T-helper 1 cell treated with Interleukin-12 subunit alpha and Interleukin-12 subunit beta and Interleukin-4 antibody, amounts not matched to agents 30 μg/mL and 1 μg/mL, for 36 hours (primary cell): ENCODE results near the gene EIF5AL1.
"Not testable (repeated sequence)": the region's sequence is repeated elsewhere in the genome, so short reads cannot be mapped to it uniquely, and the experiment has no call there.

Experiments used
- H3K27ac Mint-ChIP-seq: one replicate; pipeline ENCODE4 v1.8.0; 2021; ENCODE audit warnings: mild to moderate bottlenecking, mixed read lengths
- H3K27me3 Mint-ChIP-seq: one replicate; pipeline ENCODE4 v1.8.0; 2021; ENCODE audit warnings: low read depth, mixed read lengths
- H3K36me3 Mint-ChIP-seq: one replicate; pipeline ENCODE4 v1.8.0; 2021; ENCODE audit warnings: low read depth, mixed read lengths
- H3K4me1 Mint-ChIP-seq: one replicate; pipeline ENCODE4 v1.8.0; 2021; ENCODE audit warnings: low read depth, mixed read lengths
- H3K4me3 Mint-ChIP-seq: one replicate; pipeline ENCODE4 v1.8.0; 2021; ENCODE audit warnings: mild to moderate bottlenecking, moderate library complexity, mixed read lengths
- H3K9me3 Mint-ChIP-seq: one replicate; pipeline ENCODE4 v1.8.0; 2021; ENCODE audit warnings: mixed read lengths

The EIF5AL1 gene

DNA sequence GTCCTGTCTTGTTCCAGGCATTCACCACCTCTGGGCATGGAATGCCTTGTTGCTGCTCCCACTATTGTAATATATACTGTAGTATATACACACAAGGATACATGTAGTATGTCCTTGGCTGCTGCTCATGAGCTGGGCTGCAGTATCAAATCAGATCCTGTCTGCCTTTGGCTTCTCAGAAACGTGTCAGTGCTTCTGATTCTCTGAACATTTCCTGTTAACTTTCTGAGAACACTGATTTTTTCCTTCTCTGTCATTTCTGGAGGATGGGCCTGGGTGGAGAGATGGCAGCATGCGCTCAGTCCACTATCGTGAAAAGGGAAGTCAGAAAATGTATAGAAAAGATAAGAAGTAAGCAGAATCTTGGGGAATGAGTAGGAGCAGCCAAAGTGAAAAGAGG is 35.6 kb downstream of the EIF5AL1 start:
- H3K4me3 Mint-ChIP-seq, result peak overlapping the region; percentile 59
- H3K36me3 Mint-ChIP-seq, result peaks cover 9% of the 10 kb centered on the region
- peaks cover 38% of the 10 kb centered on the region for H3K4me1 Mint-ChIP-seq
- H3K27me3 Mint-ChIP-seq, result no peaks in the 10 kb centered on the region
- peak overlapping the region; percentile 77 for H3K27ac Mint-ChIP-seq
- H3K9me3 Mint-ChIP-seq, result peaks cover 17% of the 10 kb centered on the region

- no peak overlapping the region for H3K27ac Mint-ChIP-seq
- H3K4me3 Mint-ChIP-seq, result no peak overlapping the region
- peaks cover 4% of the 10 kb centered on the region for H3K27me3 Mint-ChIP-seq
- peaks cover 22% of the 10 kb centered on the region for H3K4me1 Mint-ChIP-seq
- no peaks in the 10 kb centered on the region for H3K36me3 Mint-ChIP-seq
- H3K9me3 Mint-ChIP-seq, result no peaks in the 10 kb centered on the region
Observed at GRCh38 chr10:79552143-79552542, 39.8 kb downstream of the EIF5AL1 start.

GRCh38 chr10:79555354-79556309 is 43.3 kb downstream of the EIF5AL1 start:
- no peaks in the 10 kb centered on the region for H3K9me3 Mint-ChIP-seq
- H3K27me3 Mint-ChIP-seq, result peaks cover 4% of the 10 kb centered on the region
- H3K4me3 Mint-ChIP-seq, result no peak overlapping the region
- no peaks in the 10 kb centered on the region for H3K36me3 Mint-ChIP-seq
- H3K27ac Mint-ChIP-seq, result no peak overlapping the region
- H3K4me1 Mint-ChIP-seq, result peaks cover 1% of the 10 kb centered on the region

DNA sequence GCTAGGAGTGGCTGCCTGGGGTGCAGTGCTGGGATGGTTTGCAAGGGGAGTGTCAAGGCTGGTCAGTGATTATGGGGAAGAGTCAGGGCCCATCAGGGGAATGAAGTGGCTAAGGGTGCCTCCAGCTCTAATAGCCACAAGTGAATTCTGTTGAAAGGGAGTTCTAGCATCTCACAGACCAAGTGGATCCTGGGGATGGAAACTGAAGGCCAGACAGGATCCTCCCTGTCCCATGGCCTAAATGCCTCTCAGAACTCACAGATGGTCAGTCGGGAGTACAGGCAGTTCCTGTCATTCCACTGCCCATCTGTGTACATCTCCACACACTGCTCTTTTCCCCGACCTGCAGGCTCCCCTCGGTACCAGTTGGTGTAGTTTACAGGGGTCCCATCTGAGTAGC is 44.6 kb downstream of the EIF5AL1 start:
- H3K27ac Mint-ChIP-seq, H3K27me3 Mint-ChIP-seq, H3K4me1 Mint-ChIP-seq, H3K4me3 Mint-ChIP-seq, H3K9me3 Mint-ChIP-seq, H3K36me3 Mint-ChIP-seq: not testable (repeated sequence)

GRCh38 chr10:79559726-79560125 is 47.4 kb downstream of the EIF5AL1 start:
- H3K9me3 Mint-ChIP-seq, result no peaks in the 10 kb centered on the region
- H3K36me3 Mint-ChIP-seq, result no peaks in the 10 kb centered on the region
- peaks cover 6% of the 10 kb centered on the region for H3K4me1 Mint-ChIP-seq
- H3K4me3 Mint-ChIP-seq, result no peak overlapping the region
- no peak overlapping the region for H3K27ac Mint-ChIP-seq
- peaks cover 16% of the 10 kb centered on the region for H3K27me3 Mint-ChIP-seq

- Mint-ChIP-seq H3K4me3 (no peak within 1 kb of the TSS), H3K9me3 (no peaks in the 10 kb centered on the region), H3K36me3 (no peaks in the 10 kb centered on the region), H3K4me1 (peaks cover 6% of the 10 kb centered on the region), H3K27me3 (peaks cover 16% of the 10 kb centered on the region), H3K27ac (no peak within 1 kb of the TSS)
Observed at GRCh38 chr10:79560160-79560709, 47.9 kb downstream of the EIF5AL1 start, which contains the start of gene SFTPA2. Gene SFTPA2, minus strand, starts transcription at chr10:79560407. Its CDS starts 924 bp downstream, at chr10:79559483.

GRCh38 chr10:79561257-79561656 is 48.9 kb downstream of the EIF5AL1 start:
- H3K27ac Mint-ChIP-seq, result no peak overlapping the region
- H3K4me3 Mint-ChIP-seq, result no peak overlapping the region
- H3K9me3 Mint-ChIP-seq, result no peaks in the 10 kb centered on the region
- peaks cover 6% of the 10 kb centered on the region for H3K4me1 Mint-ChIP-seq
- H3K36me3 Mint-ChIP-seq, result no peaks in the 10 kb centered on the region
- peaks cover 16% of the 10 kb centered on the region for H3K27me3 Mint-ChIP-seq

DNA sequence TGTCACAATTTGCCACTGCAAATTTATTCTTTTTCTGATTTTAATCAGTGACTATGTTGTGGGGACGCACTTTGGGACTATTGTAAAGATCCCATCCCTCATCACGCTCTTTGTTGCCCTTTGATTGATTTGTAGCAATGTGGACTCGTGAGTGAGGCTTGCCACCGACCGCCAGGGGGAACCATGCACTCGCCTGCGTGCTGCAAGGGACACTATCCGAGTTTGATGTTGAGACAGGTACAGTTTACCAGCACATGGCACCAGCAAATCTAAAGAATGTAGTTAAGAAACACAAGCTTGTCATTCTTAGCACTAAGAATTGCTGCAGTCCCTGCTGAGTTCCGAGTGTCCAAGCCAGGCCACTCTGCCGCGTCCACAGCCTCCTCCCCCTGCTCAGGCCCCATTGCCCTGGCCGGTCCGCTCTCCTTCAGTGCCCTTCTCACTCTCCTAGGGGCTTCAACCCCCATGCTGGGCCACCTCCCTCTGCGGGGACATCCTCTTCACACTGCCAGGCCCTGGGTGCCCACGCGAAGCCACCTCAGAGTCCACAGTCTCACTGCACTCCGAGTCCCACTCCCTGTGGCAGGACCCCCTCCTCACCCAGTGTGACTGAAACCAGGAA is 49.9 kb downstream of the EIF5AL1 start:
- no peak overlapping the region for H3K4me3 Mint-ChIP-seq
- H3K27me3 Mint-ChIP-seq, result peaks cover 24% of the 10 kb centered on the region
- peaks cover 6% of the 10 kb centered on the region for H3K4me1 Mint-ChIP-seq
- H3K9me3 Mint-ChIP-seq, result no peaks in the 10 kb centered on the region
- H3K36me3 Mint-ChIP-seq, result no peaks in the 10 kb centered on the region
- H3K27ac Mint-ChIP-seq, result no peak overlapping the region

DNA sequence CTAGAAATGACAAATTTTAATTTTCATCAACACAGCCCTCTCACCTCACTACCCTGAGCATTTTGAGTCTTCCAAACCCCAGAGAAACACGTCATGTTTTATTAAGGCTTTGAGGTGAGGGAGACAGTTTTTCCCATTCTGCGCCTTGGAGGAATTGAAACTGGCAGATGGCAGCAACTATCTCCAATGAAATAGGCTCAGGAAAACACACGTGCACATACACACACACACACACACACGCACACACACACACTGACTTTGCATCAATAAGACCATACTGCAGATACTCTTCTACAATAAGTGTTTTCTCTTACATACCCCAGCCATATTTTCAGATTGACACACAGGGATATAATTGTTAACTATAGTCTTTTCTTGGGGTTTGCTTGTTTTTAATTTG is 51.1 kb downstream of the EIF5AL1 start:
- Mint-ChIP-seq H3K9me3 (no peaks in the 10 kb centered on the region), H3K4me3 (no peak overlapping the region), H3K4me1 (peaks cover 6% of the 10 kb centered on the region), H3K36me3 (no peaks in the 10 kb centered on the region), H3K27me3 (peaks cover 36% of the 10 kb centered on the region), H3K27ac (no peak overlapping the region)
